ENCODE data around the gene P2RX3. TPM values are rescaled to one million over a fixed set of nuclear protein-coding genes. Genes with fewer than 3 reads are reported as not detected.

P2RX3 gene
- total RNA-seq, 1 donor from 2014 or later: not detected

GRCh38 chr11:57357856-57358255 is 19.7 kb downstream of the P2RX3 start:
- Histone ChIP-seq H3K4me1 (ENCODE audit: insufficient read depth, low read length) (no peaks in the 10 kb centered on the region), H3K4me3 (ENCODE audit: insufficient read depth, low read depth, low read length) (no peak overlapping the region), H3K27ac (ENCODE audit: low read depth, low read length) (no peak overlapping the region), H3K36me3 (ENCODE audit: insufficient read depth, low read length) (no peaks in the 10 kb centered on the region), H4K20me1 (ENCODE audit: insufficient read depth, low read length) (no peaks in the 10 kb centered on the region), H3K4me2 (ENCODE audit: low read length) (no peak overlapping the region), H3K79me2 (ENCODE audit: insufficient read depth, low read length) (no peaks in the 10 kb centered on the region), H3K9ac (ENCODE audit: low read length) (no peak overlapping the region), H3K27me3 (ENCODE audit: insufficient read depth, low read length) (peaks cover 14% of the 10 kb centered on the region), H3K9me3 (ENCODE audit: insufficient read depth, low read depth, low read length) (no peaks in the 10 kb centered on the region), H2AFZ (ENCODE audit: low read depth, low read length) (no peak overlapping the region)
- Mint-ChIP-seq H3K36me3 (ENCODE audit: low read depth, unreplicated experiment) (peaks cover 3% of the 10 kb centered on the region), H3K9me3 (ENCODE audit: unreplicated experiment) (peaks cover 4% of the 10 kb centered on the region), H3K4me3 (ENCODE audit: unreplicated experiment) (no peak overlapping the region), H3K27ac (ENCODE audit: unreplicated experiment) (no peak overlapping the region), H3K4me1 (ENCODE audit: low read depth, unreplicated experiment) (no peaks in the 10 kb centered on the region), H3K27me3 (ENCODE audit: low read depth, unreplicated experiment) (peaks cover 30% of the 10 kb centered on the region)
- no peak for FAIRE-seq
- DNase-seq (ENCODE audit: low read depth): no peak
- no peak for TF ChIP-seq CTCF (IDR thresholded peaks at IDR 0.05; ENCODE audit: insufficient read depth, low read depth, low read length)
- TF ChIP-seq EZH2 (IDR thresholded peaks at IDR 0.05; ENCODE audit: insufficient read depth, low read length): no peak

- no peaks in the 10 kb centered on the region for H3K9me3 ChIP-seq (ENCODE audit: insufficient read depth, low read depth, low read length)
- no peak overlapping the region for H2AFZ ChIP-seq (ENCODE audit: low read depth, low read length)
- no peaks in the 10 kb centered on the region for H4K20me1 ChIP-seq (ENCODE audit: insufficient read depth, low read length)
- no peak overlapping the region for H3K9ac ChIP-seq (ENCODE audit: low read length)
- Mint-ChIP-seq H3K4me3 (ENCODE audit: unreplicated experiment) (no peak overlapping the region), H3K27me3 (ENCODE audit: low read depth, unreplicated experiment) (peaks cover 35% of the 10 kb centered on the region), H3K27ac (ENCODE audit: unreplicated experiment) (no peak overlapping the region), H3K4me1 (ENCODE audit: low read depth, unreplicated experiment) (no peaks in the 10 kb centered on the region), H3K36me3 (ENCODE audit: low read depth, unreplicated experiment) (peaks cover 3% of the 10 kb centered on the region), H3K9me3 (ENCODE audit: unreplicated experiment) (peaks cover 9% of the 10 kb centered on the region)
- no peak overlapping the region for H3K27ac ChIP-seq (ENCODE audit: low read depth, low read length)
- TF ChIP-seq EZH2 (IDR thresholded peaks at IDR 0.05; ENCODE audit: insufficient read depth, low read length): no peak
- H3K4me1 ChIP-seq (ENCODE audit: insufficient read depth, low read length): no peaks in the 10 kb centered on the region
- no peak overlapping the region for H3K4me3 ChIP-seq (ENCODE audit: insufficient read depth, low read depth, low read length)
- FAIRE-seq: no peak
- no peak overlapping the region for H3K4me2 ChIP-seq (ENCODE audit: low read length)
- no peaks in the 10 kb centered on the region for H3K36me3 ChIP-seq (ENCODE audit: insufficient read depth, low read length)
- DNase-seq (ENCODE audit: low read depth): peak; percentile 47
- H3K79me2 ChIP-seq (ENCODE audit: insufficient read depth, low read length): no peaks in the 10 kb centered on the region
- H3K27me3 ChIP-seq (ENCODE audit: insufficient read depth, low read length): peaks cover 9% of the 10 kb centered on the region
These were observed 20.4 kb downstream of the P2RX3 start for GRCh38 chr11:57358543-57358961.

GRCh38 chr11:57358991-57359390 is 20.8 kb downstream of the P2RX3 start:
- H3K27ac Mint-ChIP-seq (ENCODE audit: unreplicated experiment): no peak overlapping the region
- H3K9me3 Mint-ChIP-seq (ENCODE audit: unreplicated experiment): peaks cover 9% of the 10 kb centered on the region
- H3K4me3 Mint-ChIP-seq (ENCODE audit: unreplicated experiment): no peak overlapping the region
- Histone ChIP-seq H3K9ac (ENCODE audit: low read length) (no peak overlapping the region), H3K36me3 (ENCODE audit: insufficient read depth, low read length) (no peaks in the 10 kb centered on the region), H2AFZ (ENCODE audit: low read depth, low read length) (no peak overlapping the region), H3K27me3 (ENCODE audit: insufficient read depth, low read length) (peaks cover 9% of the 10 kb centered on the region), H3K9me3 (ENCODE audit: insufficient read depth, low read depth, low read length) (no peaks in the 10 kb centered on the region), H3K27ac (ENCODE audit: low read depth, low read length) (no peak overlapping the region), H3K79me2 (ENCODE audit: insufficient read depth, low read length) (no peaks in the 10 kb centered on the region), H4K20me1 (ENCODE audit: insufficient read depth, low read length) (no peaks in the 10 kb centered on the region), H3K4me2 (ENCODE audit: low read length) (no peak overlapping the region), H3K4me3 (ENCODE audit: insufficient read depth, low read depth, low read length) (no peak overlapping the region), H3K4me1 (ENCODE audit: insufficient read depth, low read length) (no peaks in the 10 kb centered on the region)
- FAIRE-seq: no peak
- no peak for TF ChIP-seq EZH2 (IDR thresholded peaks at IDR 0.05; ENCODE audit: insufficient read depth, low read length)
- no peak for TF ChIP-seq CTCF (IDR thresholded peaks at IDR 0.05; ENCODE audit: insufficient read depth, low read depth, low read length)
- H3K36me3 Mint-ChIP-seq (ENCODE audit: low read depth, unreplicated experiment): peaks cover 3% of the 10 kb centered on the region
- H3K4me1 Mint-ChIP-seq (ENCODE audit: low read depth, unreplicated experiment): no peaks in the 10 kb centered on the region
- no peak for DNase-seq (ENCODE audit: low read depth)
- H3K27me3 Mint-ChIP-seq (ENCODE audit: low read depth, unreplicated experiment): peaks cover 38% of the 10 kb centered on the region

Measured in astrocyte (in vitro differentiated cells and primary cell).